GM21723 (cell line): ENCODE data around the gene MTTP.

ENCODE experiments used
- ATAC-seq: cut with Tn5 transposase; IDR thresholded peaks from one replicate; pipeline ENCODE4 v1.9.1; 2021; ENCODE audit warnings: mild to moderate bottlenecking, moderate library complexity; ENCODE audit not compliant: unreplicated experiment

MTTP gene

DNA sequence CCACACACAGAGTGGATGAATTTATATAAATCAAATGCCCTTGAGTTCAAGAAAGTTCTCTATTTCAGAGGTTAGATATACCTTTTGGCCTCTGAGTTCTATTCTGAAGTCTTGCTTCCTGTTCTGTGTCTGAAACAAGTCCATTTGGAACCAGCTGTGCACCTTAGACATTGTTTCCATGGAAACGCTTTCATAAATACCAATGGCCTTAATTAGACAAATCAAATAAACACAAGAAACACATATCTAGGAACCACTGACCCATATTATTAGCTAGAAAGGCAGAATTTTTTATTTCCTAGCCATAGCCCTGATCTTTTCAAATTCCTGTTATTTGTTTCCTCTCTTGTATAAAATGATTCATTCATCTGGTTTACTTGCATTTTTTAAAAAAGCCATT lies 91.4 kb downstream of the MTTP start:
- ATAC-seq = no peak

DNA sequence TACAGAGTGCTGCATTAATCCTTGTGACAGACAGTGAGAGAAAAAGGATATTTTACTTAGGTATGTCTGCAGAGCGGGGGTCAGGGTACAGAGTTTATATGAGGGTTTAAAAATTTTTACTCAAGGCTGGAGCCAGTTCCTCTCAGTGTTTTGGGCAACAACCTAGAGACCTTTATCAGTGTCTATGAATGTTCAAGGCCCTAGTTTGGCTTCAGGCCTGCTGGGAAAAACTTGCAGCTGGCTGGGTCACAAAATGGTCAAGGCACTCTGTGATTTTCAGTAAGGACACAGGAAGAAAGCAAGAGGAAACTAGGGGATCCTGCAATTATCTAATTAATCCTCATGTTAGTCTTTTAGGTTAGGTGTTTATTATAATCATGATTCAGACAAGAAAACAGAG lies 93.8 kb downstream of the MTTP start:
- no peak for ATAC-seq

GRCh38 chr4:99669084-99669483 lies 94.5 kb downstream of the MTTP start:
- ATAC-seq = no peak

- no peak for ATAC-seq
These were observed 95.9 kb downstream of the MTTP start for GRCh38 chr4:99670409-99671073.
